Activated T-cell treated with anti-CD3 and anti-CD28 coated beads for 24 hours (primary cell): ENCODE results near the gene ROBO1.

Source experiments
- DNase-seq: peaks from one replicate; pipeline ENCODE4 v3.0.0-alpha.2; 2020; ENCODE audit warnings: low read depth

The ROBO1 gene

DNA sequence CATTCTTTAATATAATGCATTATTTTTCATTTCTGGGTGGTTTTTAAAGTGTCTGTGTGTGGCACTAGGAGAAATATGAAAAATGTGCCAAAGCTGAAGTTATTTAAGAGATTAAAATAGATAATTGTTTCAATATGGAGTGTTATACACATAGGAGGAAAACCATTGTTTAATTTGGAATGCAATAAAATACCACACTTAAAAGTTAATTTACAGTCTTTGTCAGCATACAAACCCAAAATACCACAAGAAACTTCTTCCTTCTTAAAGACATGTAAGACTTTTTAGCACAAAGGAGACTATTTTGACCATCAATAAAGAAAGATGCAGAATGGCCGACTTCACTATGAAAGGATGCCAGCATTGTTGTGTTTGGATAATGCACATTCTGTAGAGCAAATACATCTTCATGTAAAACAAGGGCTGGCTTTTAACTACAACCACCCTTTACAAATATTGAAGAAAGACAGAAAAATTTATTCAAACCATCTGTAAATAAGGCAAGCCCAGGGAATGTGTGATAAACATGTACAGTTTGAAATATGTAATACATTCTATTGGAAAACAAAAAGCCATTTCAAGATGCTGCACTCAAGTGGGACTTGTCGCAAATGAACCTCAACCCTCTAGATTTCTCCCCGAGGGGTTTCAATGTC is 1146.6 kb downstream of the ROBO1 start:
- DNase-seq = no peak

DNA sequence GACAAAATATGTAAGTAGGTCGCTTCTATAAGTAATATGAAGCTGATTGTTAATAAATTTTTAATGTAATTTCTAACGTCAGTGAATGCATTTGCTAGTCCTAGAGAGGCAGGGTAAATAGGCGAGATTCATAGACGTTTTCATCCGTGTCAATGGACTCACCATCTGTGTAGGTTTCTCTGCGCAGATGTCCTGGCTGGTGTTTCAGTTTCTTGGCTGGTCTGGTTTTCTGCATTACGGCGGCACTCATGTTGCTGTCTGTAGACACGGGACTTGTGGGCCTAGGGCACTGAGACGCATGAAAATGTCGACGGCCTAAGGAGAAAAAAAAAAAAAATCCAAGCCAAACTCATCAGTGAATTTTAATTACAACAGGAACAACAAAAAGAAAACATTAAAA is 1153.3 kb downstream of the ROBO1 start:
- no peak for DNase-seq

DNA sequence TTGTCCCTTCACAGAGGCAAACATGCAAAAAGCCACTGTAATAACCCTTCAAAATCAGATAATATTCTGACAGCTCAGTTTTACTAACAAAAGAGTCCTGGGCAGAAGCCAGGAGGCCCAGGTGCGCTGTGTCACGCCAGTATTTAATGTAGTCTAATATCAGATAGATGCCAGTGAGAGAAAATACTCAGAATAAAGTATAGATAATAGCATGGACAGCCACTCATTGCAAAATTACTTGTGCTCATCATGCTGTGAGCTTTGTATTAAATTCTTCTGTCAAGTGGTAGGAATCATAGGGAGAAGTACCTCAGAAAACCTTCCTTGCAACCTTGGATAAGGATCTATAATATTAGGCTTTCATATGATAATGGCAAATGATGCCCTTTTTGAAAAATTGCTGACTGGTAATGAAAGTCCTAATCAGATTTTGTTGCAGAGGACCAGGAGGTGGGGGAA is 1154.3 kb downstream of the ROBO1 start:
- DNase-seq = no peak

DNA sequence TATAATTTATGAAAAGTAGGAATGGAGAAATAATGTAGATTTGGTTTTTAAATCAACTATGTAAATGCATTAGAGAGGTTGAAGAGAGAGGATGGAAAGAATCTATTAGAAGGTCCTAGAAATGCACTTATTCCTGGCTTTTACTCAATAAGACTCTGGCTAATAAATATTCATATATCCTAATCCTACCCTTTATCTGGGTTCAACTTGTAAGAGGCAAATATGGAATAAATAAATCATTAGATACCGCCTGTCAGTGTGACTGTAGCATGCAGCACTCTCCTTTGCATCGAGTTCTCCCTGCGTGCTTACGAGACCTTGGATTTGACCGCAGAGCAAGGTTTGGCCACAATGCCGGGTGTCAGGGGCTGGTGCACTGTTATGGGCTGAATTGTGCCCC is 1156.5 kb downstream of the ROBO1 start:
- no peak for DNase-seq

DNA sequence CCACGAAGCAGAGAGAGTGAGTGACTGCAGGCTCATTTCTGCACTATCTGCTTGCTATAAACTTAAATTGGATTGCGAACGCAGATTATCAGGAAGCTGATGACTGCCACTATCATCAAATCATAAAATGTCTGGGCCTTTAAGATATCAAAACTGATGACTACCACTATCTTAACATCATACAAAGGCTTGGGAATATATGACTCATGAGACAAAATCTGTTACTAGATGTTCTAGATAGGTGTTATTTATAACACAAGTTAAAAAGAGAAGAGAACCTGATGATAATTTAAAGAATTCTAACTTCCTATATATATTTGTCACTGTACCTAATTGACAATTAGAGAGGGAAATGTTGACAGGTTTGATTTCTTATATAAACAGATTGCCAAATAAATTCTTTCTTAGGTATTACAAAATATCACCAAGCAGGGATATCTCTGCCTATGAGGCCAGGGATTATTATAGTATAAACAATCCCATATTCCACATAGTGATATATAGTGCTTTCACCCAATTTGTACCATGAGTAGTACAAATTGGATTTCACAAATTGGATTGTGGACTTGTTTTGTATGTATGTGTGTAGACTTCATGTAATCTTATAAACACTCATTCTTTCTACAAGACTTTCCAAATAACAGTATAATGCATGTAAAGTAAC is 1157.2 kb downstream of the ROBO1 start:
- DNase-seq = no peak

DNA sequence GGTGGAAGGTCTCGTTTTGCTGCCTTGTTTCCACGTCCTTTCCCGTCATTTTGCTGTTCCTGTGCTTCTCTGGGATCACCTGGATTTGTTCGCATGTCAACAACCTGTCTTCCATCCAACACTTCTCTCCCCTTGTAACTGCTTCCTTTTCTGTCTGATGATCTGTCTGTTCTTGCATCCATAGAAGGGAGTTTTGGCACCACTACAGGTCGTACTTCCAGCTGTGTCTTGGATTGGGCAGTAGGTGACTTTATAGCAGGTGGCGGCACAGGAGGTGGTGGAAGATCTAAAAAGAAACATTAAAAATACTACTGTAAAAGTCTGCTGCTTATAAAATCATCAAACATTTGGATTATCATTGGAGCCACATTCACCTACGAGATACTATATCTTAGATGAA is 1161.0 kb downstream of the ROBO1 start:
- no peak for DNase-seq

DNA sequence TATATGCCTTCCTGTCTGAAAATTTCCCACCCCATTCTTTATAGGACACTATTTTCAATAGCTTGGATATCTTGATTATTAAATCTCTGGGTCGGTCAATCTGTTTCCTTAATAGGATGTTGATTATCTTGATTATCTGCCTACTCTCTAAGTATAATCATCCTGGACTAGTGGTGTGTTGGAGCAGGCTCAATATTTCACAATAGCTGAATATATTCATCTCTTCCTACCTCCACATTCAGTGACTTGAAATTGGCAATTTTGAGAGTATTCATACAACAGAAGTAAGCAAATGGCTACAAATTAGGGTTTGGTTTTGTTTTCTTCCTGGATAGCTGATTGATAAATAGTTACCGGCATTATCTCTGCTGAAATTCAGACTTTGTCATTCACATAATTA is 1162.6 kb downstream of the ROBO1 start:
- no peak for DNase-seq

DNA sequence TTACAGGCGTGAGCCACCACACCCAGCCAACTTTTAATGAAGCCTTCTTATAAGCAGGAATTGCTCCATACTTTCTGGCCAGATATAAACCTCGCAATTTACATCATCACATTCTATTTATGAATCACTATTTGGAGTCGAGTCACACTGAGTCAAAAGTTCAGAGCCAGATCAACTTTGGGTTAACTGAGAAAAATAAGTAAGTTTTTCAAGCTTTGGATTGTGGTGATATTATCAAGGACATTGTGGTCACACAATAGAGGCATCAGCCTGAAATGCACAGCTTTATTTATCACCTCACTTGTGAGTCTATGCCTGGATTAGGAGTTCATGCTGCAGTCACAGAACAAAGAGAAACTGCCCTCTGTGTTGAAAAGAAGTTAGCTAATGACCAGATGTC is 1163.5 kb downstream of the ROBO1 start:
- DNase-seq = no peak

DNA sequence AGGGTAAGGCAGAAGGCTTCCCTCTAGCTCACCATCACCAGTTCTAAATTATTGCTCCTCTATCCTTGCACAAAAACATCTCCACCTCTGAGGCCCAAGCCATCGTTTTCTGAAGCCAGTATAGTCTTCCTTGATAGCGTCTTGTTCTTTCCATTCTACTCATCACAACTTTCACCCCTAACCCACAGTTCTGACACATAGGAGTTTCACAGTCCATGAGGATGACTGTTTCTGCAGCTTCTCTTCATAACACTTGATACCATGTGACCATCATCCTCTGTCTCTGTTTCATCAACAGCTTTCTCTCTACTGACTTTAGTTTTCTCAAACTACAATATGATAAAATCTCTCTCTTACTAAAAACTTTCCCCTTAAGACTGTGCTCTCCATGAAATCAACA is 1166.5 kb downstream of the ROBO1 start:
- DNase-seq = no peak

DNA sequence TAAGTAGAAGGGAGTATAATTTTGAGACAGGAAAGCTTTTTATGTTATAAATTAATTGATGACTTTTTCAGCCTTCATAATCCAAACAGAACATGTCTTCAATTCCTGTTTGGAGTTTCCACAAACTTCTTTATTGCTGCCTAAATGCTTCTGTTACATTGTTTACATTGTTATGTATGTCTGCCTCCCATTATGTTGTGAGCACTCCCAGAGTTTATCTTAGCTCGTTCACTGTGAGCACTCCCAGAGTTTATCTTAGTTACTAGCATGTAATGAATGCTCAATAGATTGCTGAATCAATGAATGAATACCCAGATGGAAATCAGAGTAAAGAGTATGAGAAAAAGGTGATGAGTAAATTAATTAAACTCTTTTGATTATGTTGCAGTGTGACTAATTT is 1178.0 kb downstream of the ROBO1 start:
- DNase-seq = no peak

DNA sequence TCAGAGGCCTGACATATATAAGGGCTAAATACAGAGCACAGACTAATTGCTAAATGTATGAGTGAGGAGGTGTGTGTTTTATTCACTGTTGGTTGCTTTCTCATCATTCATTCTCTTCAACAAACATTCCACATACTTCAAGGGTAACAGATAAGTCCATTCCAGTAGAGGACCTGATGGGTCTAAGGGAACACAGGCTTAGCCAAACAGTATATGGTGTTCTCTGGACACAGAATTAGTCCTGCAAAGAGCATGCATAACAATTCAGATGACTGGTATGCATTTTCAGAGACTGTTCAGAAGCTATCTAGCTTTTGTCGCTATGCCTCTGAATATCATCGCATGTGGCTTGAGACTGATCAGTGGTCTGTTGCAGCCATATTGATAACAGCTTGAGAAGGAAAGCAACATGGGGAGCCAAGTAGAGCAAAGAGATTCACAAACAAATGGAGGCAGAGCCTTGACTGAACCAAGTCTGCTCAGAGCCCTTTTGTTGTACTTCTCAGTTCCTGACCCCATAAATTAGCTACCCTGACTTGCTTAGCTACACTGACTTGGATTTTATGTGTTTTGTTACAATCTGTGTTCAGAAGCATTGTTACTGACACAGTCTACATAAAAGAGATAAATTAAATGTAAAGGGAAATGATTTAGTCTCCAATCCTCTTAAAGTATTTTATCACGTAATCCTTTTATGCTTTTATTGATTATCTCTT is 1178.7 kb downstream of the ROBO1 start:
- DNase-seq = no peak

DNA sequence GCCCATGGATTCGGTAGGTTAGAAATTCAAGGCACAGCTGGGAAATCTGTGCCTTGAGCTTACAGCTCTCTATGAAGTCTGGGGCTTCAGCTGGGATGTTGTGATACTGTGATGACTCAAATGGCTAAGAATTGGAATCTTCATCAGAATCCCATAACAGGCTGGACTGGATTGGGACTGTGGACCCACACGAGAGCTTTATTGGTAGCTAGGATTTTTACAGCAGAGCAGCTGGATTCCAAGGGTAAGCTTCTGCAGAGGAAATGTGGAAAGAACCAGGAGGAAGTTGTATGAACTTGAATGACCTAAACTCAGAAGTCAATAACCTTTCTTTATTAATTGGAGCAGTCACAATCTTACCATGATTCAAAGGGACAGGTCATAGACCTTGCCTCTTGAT is 1187.1 kb downstream of the ROBO1 start:
- DNase-seq = no peak

DNA sequence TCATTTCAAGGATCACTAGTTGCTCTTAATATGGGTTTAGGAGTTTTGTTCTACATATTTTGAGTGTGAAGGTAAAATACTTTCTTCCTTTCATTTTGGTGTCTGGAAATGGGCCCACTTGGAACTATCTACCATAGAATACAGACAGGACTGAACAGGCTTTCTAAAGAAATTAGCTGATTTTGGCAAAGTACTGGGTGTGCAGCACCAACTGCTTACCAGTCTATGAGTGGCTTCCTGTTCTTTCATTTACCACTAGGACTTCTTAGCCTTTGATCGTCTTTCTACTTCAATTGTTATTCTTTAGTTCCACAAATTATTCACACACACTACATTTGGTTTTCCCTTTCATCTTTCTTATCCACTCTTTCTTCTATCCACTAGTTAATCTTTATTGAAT is 1196.3 kb downstream of the ROBO1 start:
- DNase-seq = no peak

DNA sequence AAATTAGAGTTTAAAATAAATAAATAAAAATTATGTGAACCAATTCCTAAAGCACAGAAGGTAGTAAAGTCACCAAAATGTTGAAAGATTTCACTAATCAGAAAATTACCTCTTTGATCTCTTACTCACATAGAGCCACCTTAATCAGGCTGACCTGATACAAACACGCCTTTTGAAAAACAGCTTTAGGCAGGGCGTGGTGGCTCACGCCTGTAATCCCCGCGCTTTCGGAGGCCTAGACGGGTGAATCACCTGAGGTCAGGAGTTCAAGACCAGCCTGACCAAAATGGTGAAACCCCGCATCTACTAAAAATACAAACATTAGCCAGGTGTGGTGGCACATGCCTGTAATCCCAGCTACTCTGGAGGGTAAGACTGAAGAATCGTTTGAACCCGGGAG is 1197.3 kb downstream of the ROBO1 start:
- DNase-seq = no peak

DNA sequence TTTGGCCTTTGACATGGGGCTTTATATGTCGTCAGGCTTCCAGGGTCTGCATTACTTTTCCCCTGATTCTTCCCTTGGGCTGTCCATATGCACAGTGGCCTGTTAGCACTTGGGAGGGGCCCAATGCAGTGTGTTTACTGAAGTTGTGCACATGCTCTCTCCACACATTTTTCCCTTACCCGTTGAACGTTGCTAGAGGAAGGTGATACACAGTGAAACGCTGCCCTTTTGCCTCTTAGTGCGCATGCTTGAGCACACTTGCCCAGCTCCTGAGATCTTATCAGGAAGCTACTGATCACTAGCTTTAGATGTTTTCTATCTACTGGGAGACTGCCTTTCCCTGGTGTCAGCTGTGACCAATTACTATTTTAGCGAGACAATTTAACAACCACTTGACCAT is 1198.0 kb downstream of the ROBO1 start:
- no peak for DNase-seq

DNA sequence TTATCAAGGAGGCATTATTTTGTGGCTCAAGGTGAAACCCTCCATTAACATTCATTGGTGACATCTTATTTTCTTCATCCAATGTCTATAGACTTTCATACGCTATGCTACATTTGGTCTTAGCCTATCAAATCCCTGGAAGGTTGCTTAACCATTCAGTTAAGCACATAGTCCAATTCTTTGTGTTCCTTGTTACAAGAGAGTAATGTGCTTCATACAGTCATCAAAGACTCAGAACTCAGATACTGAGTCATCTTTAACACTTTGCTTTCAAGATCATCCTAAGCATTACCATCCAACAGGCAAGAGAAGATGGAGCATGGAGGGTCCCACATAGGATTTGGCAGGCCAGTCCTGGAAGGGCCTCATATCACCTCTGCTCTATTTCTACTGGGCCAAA is 1202.1 kb downstream of the ROBO1 start:
- no peak for DNase-seq

DNA sequence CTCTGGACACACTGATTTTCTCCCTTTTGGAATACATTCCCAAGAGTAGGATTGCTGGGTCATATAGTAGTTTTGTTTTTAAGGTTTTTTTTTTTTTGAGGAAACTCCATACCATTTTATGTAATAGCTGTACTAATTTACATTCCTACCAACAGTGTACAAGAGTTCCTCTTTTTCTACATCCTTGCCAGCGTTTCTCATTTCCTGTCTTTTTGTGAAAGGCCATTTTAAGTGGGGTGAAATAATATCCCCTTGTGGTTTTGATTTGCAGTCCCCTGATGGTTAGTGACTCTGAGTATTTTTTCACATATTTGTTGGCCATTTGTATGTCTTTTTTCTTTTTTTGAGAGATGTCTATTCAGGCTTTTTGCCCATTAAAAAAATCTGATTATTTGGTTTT is 1205.5 kb downstream of the ROBO1 start:
- DNase-seq = no peak
